HG03378 (cell line): ENCODE results near the gene RABGAP1L.
"Not testable (repeated sequence)": the region's sequence is repeated elsewhere in the genome, so short reads cannot be mapped to it uniquely, and the experiment has no call there.

Experiments used
- ATAC-seq: cut with Tn5 transposase; IDR thresholded peaks from one replicate; pipeline ENCODE4 v1.9.1; 2021; ENCODE audit warnings: mild to moderate bottlenecking, moderate library complexity; ENCODE audit not compliant: unreplicated experiment

Gene RABGAP1L

DNA sequence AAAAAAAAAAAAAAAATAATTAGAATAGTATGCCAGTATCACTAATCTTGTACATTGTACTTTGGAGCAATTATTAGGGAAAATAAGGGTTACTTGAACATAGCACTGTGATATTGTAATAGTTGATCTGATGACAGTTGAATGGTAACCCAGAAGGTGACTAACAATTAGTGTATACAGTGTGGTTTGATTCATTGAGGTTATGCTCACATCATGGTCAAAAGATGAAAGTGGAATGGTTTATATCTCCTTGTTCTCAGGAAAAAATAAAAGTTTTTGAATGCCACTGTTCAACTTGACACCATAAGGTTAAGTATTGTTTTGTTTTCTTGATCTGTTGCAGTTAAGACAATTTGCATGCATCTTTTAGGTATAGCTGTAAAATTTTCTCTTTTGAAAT lies 375.5 kb downstream of the RABGAP1L start:
- no peak for ATAC-seq

DNA sequence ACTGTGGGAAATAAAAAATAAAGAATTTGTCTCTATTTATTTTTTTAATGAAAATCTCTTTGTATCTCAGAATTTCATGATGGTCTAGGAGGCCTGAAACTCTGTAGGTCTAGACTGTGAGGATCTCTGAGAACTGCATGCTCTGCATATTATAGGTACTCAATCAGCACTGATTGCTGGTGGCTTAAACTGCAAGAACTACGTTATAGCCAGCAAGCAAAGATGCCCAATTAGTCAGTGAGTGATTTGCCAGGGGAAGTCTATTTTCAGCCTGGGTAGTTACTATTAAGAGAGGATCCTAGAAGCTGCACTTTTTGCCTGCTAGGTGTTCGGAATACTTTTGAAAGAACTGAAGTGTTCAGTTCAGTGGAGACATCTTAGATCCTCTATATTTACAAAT lies 375.9 kb downstream of the RABGAP1L start:
- no peak for ATAC-seq

DNA sequence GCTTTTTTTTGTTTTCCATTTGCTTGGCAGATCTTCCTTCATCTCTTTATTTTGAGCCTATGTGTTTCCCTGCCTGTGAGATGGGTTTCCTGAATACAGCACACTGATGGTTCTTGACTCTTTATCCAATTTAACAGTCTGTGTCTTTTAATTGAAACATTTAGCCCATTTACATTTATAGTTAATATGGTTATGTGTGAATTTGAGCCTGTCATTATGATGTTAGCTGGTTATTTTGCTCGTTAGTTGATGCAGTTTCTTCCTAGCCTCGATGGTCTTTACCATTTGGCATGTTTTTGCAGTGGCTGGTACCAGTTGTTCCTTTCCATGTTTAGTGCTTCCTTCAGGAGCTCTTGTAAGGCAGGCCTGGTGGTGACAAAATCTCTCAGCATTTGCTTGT lies 384.1 kb downstream of the RABGAP1L start:
- not testable (repeated sequence) for ATAC-seq

DNA sequence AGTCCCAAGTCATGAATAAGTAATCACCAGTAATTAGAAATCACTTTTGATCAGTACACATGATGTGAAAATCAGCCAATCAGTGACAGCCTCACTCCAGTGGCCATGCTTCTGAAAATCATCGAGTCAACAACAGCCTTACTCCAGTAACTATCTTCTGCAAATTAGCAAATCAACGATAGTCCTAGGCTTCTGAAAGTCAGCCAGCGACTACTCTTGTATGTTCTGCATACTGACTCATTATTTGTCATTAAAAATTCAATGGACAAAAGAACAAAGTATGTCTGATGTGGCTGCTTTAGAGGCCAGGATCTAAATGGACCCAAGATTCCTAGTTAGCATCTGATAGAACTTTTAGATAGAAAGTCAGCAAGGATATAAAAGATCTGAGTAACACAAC lies 391.0 kb downstream of the RABGAP1L start:
- no peak for ATAC-seq

DNA sequence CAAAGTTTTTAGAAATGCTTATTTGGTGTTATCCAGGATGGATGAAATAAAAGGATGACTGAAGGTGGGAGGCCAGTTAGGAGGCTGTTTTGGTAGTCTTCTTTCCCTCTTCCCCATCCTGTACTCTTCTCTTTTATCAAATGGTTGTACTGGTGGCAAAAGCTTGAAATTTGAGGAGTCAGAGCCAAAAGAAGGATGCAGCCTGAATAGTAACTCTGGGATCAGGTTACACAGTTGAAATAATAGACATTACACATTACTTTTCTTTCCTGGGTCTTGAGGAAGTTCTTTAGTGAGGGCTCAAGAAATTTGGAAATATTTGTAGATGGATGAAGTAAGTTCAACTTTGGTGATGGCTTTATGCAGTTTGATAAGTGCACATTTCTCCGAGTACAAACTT lies 397.1 kb downstream of the RABGAP1L start:
- ATAC-seq, result no peak

DNA sequence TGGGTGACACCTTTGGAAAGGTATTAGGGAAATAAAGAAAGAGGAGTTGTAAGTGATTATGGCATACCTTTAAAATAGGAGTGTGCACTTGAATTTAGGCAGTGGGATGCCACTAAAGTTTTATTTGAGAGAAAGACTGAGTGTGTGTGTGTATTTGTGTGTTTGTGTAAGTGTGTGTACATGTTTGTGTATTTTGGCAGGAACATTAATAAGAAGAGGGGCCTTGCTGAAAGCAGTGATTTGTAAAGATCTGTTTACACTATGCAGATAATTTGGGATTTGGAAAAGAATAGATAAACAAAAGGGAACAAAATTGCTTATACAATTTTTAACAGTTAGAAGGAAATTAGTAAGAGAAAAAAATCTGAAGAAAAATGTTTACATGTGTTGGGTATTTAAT lies 409.2 kb downstream of the RABGAP1L start:
- no peak for ATAC-seq

DNA sequence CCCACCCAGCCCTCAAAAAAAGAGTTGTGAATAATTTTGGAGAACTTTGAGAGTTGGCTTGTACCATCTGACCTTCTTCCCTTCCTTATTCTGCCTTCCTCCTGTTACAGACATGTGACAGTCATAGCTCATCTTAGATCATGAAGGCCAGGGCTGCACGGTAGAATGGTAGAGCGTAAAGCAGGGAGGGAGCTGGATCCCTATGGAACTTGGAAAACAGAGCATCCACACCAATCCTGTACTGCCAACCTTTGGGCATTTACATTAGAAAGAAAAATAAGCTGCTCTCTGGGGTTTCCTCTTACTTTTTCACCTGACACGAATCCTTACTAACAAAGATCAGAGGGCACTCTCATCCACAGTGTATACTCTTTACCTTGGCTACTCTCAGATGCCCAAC lies 409.9 kb downstream of the RABGAP1L start:
- no peak for ATAC-seq

DNA sequence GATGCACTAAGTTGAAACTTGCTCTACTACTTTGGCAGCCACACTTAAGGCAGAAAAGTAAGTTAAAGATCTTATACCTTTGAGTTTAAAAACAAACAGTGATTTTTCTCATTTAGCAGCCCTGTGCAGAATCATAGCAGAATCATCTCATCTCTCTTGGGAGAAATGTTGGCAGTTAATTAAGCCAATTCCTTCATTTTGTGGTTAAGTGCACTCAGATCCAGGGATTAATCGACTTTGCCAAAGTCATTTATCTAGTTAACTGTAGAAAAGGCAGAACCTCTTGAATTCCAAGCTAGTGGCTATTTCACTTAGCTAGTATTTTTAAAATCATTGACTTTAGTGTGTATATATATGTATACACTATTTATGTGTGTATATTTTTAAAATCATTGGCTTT lies 413.5 kb downstream of the RABGAP1L start:
- ATAC-seq, result no peak

DNA sequence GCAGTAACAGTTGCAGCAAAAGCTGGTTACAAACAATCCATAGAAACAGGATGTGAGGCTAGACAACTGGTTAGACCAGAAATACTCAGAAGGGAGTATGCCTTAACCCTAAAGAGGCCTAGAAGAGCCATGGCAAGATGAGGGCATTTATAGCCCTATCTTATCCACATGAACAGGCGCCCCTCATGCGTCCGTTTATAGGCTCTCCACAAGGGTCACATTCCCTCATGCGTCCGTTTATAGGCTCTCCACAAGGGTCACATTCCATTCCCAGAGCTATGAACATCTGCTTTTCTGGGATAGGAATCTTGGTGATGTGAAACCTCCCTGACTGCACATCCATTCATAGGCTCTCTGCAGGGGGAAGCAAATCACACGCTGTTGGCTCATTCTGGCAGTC lies 416.8 kb downstream of the RABGAP1L start:
- not testable (repeated sequence) for ATAC-seq

DNA sequence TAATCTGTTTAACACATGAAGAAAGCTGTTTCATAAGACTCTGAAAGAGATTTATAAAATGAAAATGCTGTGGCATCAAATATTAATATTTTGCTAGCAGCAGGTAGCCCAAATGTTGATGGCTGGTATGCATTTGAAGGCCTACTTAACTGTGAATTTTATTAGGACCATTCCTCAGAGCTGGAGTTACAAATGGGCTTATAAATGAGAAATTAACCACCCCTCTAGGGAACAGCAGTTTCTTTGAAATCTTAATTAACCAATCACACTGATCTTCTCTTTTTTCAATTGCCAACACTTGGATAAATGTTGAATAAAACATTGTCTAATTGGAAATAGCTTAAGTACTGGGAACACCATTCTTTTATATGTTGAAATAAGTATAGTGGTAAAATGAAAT lies 418.4 kb downstream of the RABGAP1L start:
- ATAC-seq, result no peak

DNA sequence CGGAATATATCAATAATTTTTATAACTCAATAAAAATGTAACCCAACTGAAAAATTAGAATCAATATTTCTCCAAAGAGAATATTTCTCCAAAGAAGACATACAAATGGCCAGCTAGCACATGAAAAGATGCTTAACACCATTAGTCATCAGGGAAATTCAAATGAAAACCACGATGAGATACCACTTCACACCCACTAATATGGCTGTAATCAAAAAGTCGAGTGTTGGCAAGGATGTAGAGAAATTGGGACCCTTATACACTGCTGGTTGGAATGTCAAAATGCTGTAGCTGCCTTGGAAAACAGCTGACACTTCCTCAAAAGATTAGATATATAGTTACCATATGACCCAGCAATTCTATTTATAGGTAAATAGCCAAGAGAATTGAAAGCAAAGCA lies 421.5 kb downstream of the RABGAP1L start:
- no peak for ATAC-seq

DNA sequence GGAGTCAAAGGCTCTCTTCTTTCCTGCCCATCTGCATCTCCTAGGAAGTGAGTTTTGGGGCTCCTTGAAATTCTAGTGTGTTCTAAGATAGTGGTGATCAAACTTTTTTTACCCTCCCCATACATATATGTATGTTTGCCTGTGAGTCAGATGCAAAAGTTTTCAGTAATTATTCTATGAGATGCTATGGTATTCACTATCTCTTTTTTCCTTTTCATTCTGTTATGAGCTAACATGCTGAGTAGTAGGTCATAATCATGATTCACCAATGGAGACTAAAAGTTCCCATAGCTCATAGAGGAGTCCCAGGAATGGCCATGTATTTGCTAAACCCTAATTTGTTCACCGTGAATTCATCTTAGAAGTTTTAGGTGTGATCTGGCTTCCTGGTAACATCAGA lies 424.0 kb downstream of the RABGAP1L start:
- no peak for ATAC-seq

DNA sequence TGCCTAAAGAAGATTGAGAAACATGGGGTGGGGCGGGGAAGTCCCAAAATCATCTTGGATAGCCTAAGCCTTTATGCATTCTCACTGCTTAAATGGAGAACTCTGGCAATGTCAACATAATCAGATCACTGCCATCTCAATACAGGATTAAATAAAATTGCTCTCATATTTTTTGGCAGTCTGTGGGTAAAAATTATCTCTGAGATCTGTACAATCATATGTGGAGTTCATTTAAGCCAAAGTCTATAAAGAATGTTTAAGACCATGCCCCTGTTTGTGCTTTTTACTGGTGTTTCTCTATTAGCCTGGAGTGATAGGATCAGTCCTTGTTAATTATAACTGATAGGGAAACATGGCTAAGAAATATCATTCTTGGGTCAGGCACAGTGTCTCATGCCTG lies 424.8 kb downstream of the RABGAP1L start:
- ATAC-seq, result no peak

DNA sequence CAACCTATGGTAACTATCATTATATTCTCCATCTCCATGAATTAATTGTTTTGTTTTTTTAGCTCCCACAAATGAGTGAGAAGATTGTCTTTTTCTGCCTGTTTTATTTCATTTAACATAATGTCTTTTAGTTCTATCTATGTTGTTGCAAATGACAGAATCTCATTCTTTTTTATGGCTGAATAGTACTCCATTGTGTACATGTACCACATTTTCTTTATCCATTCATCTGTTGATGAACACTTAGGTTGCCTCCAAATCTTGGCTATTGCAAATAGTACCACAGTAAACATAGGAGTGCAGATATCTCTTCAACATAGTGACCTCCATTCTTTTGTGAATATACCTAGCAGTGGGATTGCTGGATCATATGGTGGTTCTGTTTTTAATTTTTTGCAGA lies 429.3 kb downstream of the RABGAP1L start:
- ATAC-seq, result not testable (repeated sequence)

DNA sequence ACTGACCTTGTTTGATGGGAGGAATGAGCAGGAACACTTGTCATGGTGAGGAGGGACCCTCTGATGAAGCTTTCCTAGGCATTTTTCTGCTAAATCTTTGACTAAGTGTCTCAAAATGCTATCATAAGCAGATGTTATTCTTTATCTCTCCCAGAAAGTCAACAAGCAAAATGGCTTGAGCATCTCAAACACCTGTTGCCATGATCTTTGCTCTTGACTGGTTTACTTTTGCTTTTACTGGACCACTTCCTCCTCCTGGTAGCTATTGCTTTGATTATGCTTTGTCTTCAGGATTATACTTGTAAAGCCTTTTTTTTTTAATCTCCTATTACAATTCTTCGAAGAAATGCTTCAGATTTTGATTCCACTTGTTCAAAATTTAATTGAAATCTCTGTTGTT lies 445.9 kb downstream of the RABGAP1L start:
- no peak for ATAC-seq

DNA sequence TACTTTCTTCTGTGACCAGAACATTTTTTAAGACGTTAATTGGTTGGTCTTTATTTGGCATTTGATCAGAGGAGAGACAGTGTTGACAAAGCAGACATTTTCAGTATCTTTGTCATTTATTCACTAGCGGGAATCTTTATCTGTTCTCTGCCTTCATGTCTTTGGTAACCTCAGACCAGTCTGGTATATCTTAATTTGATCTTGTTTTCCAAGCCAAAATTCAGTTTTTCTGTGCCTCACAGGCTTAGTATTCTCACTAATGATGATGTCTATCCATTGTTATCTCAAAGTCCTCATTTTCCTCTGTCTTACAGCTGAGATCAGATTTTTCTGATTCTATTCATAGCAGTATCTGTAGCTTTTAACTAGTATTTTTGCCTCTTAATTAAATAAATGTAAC lies 447.2 kb downstream of the RABGAP1L start:
- ATAC-seq, result no peak

DNA sequence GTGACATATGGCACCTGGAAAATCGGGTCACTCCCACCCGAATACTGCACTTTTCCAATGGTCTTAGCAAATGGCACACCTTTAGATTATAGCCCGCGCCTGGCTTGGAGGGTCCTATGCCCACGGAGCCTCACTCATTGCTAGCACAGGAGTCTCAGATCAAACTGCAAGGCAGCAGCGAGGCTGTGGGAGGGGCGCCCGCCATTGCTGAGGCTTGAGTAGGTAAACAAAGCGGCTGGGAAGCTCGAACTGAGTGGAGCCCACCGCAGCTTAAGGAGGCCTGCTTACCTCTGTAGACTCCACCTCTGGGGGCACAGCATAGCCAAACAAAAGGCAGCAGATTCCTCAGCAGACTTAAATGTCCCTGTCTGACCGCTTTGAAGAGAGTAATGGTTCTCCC lies 458.6 kb downstream of the RABGAP1L start:
- not testable (repeated sequence) for ATAC-seq

DNA sequence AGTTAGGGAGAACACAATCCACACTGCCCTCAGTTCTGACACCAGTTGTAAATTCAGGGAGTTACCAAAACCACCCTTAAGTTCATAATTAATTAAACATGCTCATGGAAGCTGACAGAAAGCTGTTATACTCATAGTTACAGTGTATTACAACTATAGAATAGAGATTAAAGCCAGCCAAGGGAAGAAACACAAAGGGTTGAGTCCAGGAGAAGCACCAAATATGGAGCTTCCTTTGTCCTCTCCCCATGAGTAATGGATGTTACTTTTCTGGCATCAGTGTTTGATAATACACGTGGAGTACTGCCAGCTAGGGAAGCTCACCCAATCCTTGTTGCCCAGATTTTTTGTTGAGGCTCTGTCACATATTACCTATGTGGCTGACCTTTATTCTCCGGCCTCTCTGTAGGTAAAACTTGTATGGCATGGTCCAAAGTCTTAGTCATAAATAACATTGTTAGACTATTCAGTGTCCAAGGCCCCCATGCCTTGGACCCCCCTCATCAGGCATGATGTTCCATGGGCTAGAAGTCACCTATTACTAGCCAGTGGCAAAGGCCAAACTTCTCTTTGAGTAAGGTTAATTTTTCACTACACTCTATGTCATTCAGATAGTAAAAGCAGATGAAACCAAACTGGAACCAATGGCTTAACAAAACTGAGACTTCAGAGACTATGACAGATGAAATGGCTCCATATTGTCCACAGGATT lies 464.2 kb downstream of the RABGAP1L start:
- ATAC-seq, result no peak

DNA sequence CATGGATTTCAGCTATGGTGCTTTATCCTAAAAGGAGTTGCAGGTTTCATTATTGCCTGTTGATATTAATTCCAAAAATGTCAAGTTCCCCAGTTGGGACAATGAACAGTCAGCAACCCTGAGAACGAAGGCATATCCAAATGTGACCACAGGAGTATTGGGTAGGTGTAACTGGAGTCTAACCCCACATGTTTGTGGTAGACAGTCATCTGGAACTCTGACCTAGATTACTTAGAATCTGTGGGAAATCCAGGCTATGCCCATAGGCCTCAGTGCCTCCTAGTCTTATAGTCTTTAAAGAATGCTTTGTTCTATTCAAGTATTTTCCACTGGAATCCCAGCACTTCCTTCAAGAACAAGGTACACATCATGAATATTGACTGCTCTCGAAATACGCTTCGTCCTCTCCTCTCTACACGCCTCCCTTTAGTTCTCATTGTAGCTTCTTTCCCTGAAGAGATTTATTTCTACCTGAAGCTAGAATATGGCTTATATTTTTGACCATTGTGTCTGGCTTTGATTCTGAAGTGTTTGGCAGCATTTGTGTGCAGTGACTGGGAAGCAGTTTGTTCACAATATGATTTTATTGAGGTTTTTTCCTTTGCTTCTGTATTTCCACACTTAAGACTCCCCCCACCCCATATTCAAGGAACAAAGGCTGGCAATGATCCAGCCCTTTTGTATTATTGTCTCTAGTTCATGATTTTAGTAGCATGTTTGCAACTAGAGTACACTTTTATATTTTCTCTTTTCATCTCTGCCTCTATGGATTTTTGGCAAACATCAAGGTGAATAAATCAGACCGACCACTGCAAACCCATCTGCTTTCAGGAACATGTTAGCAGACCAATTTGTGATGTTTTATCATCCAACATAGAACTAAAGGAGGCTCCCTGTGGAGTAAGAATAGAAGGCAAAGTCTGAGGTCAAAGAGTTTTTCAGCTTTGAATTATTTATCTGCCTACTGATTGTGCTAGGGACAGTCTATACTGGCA lies 467.0 kb downstream of the RABGAP1L start:
- no peak for ATAC-seq

DNA sequence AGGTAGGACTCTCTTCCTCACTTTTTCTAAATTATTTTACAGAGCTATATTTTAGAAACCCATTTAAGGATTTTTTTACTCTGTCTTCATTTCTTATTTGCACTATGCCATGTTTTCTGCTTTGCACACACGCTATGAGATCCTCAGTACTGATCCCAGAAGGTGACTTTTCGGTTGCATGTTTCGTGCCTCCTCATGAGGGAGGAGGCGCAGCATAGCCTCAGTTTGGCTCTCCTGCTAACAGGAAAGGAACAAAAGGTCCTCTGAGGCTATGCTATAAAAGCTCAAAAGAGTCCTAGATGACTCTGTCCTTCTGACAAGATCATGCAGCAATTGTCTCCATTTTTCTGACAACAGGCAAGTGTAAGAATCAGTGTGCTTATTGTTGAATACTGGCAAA lies 478.2 kb downstream of the RABGAP1L start:
- ATAC-seq, result no peak

DNA sequence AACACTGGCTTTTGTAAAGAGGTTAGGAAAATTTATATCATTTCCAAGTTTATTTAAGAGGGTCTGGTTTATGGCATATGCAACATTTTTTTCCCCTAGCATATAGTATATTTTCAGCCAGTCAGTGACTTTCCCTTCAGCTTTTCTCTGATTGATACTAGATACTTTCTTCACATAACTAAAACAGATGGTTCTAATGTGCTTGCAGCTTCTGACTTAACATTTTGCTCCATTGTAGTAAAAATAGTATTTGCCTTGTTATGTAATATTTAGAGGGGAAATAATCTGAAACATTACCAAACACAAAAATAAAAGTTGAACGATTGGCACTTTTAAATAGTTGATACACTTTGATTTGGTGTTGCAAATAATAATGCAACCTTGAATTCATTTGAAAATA lies 480.1 kb downstream of the RABGAP1L start:
- no peak for ATAC-seq

DNA sequence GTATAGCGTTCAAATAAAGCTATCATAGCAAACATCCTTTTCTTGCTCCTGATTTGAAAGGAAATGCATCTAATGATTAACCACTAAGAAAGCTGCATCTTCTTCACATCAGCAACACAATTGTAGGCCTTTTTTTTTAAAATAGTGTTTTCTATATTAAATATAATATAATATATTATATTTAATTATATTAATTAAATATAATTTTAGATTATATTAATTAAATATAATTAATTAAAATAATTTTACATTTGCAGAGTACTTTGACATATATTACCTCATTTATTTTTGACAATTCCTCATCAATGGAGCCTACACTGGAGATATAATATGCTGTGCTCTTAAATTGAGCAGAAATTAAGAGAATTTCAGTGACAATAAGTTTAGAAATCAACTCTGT lies 481.5 kb downstream of the RABGAP1L start:
- ATAC-seq, result no peak
